Measurements from ENCODE around the gene GALNS. TPM values are rescaled to one million over a fixed set of nuclear protein-coding genes. Genes with fewer than 3 reads are reported as not detected.

GALNS gene
- total RNA-seq, 1 experiment from 2014 or later: 7.4 TPM

DNA sequence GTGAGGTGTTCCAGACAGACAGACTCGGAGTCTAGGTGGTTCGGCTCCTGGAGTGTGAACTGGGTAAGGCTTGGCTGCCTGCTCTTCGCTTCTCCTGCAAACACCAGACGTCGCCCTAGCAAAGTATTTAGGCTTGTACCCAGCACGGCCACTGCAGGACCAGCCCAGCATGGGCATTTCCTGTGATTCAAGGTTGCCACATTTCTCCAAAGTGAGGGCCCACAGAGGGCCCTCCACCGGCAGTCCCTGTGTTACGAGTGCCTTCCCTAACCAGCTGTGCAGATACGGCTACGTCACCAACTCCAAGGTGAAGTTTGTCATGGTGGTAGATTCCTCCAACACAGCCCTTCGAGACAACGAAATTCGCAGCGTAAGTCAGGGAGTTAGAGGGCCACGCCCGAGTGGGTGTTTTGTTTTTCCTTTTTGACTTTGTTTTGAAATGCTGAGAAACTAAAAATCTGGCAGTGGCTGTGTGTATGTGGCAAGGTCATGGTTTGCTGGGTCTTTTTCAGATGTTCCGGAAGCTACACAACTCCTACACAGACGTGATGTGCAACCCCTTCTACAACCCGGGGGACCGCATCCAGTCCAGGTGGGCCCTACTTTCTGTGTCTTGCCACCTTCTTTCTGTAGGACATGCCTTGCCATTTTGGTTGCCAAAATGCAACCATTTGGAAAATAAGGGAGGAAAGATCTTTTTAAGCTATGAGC lies 2.8 kb upstream of the GALNS start:
- DNase-seq (ENCODE audit: low read depth): no peak

DNA sequence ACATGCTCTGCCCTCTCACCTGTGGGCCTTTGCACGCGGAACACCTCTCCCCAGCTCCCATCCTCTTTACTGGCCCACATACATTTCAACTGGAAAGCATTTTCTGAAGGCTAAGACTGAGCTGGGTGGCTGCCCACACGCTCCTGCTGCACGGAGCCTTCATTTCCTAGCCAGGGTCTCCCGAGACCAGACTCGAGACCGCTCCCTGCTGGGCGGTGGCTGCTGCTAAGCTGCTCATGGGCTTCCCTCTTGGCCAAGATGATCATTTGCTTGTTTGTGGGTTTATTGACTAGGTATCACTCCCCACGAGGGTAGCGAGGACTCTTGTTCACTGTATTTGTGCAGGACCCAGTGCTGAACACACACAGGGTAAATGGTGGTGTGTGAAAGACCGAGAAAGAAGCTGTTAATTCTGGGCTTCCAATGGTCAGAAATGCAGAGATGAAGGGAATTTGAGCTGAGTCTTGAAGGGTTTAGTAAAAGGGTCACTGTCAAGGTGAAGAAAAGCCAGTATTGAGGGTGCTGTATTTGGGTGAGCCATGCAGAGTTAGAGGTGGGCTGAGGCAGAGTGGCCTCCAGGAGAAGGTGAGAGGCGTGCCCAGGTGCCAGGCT lies 1.1 kb upstream of the GALNS start:
- peak; percentile 56 for DNase-seq (ENCODE audit: low read depth)

DNA sequence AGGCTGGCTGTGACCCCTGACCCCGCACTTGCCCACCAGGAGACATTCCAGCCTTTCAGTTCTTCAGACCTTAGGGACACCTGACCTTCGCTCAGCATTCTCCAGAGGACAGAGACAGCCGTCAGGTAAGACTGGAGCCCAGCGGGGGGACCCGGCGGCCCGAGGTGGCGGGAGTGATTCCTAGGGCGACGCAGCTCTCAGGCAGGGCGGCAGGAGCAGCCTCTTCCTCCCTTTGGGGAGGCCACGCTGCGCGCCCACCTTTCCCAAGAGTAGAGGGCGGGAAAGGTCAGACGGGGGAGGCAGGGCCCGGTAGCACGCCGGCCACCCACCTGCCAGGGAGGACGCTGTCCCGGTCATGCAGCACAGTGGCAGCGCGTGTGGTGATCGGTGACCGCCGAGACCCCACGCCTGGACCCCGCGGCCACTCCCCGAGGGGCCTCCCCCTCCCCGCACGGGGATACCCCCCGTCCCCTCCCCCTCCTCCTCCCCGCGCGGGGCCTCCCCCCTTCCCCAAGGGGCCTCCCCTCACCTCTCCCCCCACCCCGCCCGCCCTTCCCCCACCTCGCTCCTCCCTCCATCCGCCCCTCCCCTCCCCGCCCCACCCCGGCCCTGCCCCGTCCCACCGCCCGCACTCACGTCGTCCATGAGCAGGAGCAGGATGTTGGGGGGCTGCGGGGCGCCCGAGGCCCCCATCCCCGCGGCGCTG lies 472 bp downstream of the GALNS start:
- no peak for DNase-seq (ENCODE audit: low read depth)

DNA sequence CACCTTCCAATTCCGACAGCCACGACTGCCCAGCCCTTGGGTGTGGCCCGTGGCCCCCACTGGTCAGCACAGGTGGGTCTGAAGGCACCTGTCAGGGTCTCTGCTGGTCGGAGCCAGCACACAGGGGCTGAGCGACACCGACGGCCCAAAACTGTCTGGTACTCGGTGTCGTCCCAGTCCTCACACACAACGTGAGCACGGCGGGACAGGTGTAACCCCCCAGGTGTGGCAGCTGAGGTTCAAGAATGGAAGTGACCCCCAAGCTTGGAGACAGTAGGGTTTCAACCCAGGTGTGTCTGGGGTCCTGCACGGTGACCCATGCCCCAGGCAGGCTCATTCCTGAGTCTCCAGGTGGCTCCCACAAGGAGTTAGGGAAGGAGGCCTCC lies 1.0 kb downstream of the GALNS start:
- no peak for DNase-seq (ENCODE audit: low read depth)

DNA sequence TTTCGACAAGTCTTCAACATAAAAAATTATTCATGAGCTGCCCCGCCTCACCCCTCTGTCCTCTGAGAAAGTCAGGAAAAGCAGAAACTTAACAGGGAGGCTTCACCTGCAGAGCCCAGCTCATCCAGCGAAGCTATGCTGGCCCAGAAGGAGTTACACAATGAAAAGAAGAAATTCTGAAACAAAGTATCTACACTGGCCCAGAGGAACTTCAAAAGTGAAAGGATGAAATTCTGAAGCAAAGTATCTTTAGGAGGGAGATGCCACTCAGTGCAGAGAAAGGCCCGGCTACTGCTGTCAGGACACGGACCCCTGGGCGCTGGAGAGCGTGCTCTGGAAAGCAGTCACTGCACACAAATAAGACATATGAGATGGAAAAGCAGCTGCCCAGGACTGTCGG lies 1.6 kb downstream of the GALNS start:
- no peak for DNase-seq (ENCODE audit: low read depth)

DNA sequence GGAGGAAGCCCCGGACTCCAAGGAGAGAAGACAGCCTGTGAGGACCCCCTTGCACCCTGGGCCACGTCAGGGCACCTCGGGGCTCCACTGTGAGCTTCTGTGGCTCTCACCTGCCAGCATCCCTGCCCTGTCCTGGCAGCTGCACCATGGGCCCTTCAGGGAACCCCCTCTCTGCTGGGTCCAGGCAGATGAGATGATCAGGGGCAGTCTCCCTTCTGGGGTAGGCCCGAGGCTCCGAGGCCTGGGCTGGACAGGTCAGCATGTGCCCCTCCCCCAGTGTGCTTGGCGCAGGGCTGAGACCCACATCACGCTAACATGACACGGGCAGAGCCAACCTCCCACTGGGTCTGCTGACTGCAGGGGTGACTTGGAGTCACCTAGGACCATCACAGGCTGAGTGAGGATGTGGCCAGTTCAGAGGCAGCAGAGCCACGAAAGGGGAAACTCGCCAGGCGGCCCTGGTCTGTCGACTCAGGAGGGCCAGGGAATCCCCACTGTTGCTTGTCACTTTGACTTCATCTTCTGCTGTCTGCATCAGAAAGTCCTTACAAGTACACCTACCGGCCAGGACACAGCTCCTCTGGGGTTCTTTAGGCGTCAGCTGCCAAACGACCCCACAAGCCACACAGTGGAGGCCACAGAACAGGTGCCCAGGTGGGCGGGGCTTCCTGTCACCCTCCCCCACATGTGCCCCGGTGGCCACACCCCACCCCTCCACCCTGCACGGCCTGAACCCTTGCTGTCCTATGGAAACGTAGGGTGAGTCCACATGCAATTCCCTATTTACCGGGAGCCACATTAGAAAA lies 2.2 kb downstream of the GALNS start:
- no peak for DNase-seq (ENCODE audit: low read depth)

DNA sequence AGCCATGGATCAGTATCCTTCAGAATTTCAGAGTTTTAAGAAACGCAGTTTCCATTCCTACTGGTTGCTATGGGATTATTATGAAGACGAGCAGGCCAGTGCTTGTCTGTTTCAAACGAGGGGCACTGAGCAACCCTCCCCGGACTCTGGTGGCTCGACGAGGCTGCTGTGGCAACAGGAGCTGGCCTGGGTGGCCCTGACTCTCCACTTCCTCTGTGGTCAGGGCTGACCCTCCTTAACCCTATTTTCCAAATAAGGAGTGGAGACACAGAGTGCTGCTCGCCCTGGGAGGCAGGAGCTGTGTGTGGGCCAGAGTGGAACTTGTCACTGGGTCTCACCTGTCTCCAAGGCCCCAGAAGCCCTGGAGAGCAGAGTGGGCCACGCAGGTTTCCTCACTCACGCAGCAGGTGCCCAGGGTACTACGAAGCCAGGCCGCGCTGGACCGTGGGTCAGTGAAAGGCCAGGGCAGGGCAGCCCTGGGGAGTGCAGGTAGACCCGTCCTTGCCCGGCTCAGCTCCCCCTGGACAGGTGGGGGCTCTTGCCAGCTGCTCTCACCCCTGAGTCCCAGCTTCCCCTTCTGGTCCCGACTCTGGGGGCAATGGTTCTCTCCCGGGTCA lies 3.3 kb downstream of the GALNS start:
- DNase-seq (ENCODE audit: low read depth): no peak

DNA sequence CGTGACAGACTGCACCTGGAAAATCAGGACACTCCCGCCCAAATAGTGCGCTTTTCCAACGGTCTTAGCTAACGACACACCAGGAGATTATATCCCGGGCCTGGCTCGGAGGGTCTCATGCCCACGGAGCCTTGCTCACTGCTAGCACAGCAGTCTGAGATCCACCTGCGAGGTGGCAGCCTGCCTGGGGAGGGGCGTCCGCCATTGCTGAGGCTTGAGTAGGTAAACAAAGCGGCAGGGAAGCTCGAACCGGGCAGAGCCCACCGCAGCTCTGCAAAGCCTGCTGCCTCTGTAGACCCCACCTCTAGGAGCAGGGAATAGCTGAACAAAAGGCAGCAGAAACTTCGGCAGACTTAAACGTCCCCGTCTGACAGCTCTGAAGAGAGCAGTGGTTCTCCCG lies 5.1 kb downstream of the GALNS start:
- no peak for DNase-seq (ENCODE audit: low read depth)

DNA sequence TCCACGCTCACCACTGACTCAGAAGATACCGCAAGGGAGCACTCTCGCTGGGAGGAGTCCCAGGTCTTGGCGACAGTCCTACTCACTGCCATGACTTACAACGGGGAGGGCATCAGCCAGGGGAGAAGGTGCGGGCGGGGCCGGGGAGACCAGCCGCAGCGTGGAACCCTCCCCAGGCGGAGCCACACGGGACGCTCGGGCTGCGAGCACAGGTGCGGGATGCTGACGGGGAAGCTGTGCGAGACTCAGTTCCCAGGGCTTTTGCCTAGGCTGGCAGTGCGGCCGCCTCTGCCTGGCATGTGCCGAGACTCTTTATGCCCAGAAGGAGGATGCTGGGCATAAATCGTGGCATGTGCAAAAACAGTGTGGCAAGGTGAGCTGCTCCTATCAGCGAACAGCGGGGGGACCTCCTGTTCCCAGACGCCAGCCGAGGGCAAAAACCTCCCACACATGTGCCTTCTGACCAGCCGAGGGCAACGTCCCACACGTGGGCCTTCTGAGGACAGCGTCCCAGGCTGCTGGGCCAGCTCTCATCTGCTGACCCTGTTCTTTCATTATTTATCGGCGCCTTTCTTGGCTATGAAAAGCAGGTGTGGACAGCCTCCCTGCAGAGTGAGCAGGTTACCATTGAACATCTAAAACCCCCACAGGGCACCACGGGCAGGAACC lies 6.1 kb downstream of the GALNS start:
- DNase-seq (ENCODE audit: low read depth): no peak

DNA sequence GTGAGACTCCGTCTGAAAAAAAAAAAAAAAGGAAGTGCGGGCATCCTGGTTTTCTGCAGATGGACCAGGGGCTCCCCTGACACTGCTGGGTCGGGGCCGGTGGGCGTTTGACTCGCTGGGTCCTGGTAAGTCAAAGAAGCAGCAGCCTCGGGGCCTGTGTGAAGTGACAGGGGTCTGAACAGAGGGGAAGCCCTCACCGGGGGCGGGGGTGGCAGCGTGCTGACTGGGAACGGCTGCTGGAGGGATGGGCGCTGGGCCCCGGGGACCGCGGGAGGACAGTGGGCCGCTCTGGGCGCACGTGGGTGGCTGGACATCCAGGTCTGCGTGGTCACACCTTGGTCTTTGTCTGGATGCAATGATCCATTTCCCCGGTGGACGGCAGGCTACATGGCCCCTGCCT lies 8.2 kb downstream of the GALNS start:
- DNase-seq (ENCODE audit: low read depth): no peak

DNA sequence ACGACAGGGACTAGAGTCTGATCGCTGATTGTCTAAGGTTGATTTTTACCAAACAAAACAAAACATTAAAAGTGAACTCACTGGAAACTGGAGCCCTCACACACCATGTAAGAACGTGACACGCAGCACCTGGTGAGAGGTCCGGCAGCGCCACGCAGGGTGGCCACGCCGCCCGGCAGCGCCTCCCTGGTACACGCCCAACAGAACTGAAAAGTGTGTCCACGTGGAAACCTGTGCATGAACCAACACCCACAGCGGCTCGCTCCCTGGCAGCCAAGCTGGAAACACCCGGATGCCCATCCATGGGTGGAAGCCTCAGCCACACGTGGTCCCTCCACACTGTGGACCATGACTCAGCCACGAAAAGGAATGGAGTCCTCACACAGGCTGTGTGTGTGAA lies 9.1 kb downstream of the GALNS start:
- DNase-seq (ENCODE audit: low read depth): no peak

DNA sequence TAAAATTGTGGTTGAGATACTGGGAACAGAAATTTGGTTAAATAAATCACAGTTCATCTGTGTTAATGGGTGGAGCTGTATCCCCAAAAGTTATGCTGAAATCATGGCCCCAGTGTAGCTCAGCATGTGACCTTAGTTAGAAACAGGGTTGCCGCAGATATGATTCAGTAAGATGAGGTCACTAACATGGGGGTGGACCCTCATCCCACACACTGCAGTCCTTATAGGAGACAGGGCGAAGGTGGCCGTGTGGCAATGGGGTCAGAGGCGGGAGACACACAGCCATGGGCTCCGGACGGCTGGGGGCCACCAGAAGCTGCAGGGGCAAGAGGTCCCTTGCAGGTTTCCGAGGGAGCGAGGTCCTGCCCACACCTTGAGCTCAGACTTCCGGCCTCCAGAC lies 10.7 kb downstream of the GALNS start:
- no peak for DNase-seq (ENCODE audit: low read depth)

DNA sequence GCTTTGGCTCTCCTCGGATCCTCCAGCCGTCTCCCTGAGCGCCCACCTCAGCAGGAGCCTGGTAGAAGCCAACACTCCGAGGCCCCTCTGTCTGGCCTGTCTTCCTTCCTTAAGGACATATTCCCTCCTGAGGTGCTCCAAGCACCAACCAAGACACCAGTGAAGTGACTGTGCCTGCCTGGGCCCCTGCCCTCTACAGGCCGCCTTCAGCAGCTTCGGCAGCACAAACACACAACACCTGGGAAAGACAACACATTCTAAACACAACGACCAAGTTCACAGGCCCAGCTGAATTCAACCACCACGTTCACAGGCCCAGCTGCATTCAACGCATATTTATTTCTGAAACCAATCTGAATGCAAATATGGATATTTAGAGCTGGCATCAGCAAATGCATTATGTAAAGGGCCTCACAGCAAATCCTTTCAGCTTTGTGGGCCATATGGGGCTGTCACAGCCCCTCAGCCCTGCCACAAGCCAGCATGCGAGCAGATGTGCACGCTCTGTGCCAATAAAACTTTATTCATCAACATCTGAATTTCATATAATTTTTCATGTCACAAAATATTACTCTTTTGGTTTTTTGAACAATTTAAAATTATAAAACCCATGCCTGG lies 12.2 kb downstream of the GALNS start:
- DNase-seq (ENCODE audit: low read depth): no peak

DNA sequence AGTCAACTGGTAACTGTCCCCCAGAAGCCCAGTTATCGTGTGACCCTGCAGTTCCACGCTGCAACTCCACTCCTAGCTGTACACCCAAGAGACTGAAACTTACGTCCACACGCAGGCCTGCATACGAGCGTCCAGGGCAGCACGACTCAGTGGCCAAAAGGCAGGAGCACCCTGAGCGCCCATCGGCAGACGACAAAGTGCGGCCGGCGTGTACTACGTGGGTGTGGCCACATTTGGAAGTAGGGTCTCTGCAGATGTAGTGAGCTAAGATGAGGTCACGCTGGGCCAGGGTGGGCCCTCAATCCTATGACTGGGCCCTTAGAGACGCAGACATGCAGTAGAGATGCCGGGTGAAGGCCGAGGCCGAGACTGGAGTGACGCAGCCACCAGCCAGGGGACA lies 13.5 kb downstream of the GALNS start:
- DNase-seq (ENCODE audit: low read depth): no peak

DNA sequence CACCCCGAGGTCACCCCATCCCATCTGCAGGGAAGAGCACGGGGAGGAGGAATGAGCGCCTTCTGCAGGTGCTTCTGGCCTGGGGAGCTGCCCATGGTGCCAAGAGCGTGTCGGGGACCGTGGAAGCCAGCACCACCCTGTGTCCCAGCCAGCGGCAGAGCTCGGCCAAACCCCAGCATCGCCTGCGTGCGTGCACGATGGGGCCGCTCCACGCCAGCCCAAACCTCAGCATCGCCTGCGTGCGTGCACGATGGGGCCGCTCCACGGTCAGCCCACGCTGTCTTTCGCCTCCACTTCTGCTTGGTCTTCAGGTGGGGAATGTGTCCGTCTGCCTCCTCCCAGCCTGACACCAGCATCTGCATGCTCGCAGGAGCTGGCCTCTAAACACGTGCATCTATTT lies 13.9 kb downstream of the GALNS start:
- DNase-seq (ENCODE audit: low read depth): no peak

DNA sequence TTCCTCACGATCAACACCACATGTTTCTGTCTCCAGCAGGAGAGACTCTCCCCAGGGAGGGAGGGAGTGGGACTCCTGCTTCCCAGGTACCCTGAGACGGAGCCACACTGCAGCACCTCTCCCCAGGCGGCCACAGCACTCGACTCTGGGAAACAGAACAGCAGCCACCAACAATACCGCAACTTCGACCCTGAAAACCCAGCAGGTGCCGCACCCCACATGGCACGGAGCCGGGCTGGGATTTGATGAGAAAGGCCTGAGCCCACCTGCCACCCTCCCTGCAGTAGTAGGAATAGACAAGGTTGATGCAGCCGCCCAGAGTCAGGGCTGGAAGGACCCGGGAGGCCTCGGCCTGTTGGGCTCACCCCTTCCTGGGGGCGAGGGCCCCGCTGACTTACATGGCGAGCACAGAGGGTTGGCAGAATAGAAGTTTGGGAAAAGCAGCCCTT lies 14.4 kb downstream of the GALNS start:
- DNase-seq (ENCODE audit: low read depth): no peak

DNA sequence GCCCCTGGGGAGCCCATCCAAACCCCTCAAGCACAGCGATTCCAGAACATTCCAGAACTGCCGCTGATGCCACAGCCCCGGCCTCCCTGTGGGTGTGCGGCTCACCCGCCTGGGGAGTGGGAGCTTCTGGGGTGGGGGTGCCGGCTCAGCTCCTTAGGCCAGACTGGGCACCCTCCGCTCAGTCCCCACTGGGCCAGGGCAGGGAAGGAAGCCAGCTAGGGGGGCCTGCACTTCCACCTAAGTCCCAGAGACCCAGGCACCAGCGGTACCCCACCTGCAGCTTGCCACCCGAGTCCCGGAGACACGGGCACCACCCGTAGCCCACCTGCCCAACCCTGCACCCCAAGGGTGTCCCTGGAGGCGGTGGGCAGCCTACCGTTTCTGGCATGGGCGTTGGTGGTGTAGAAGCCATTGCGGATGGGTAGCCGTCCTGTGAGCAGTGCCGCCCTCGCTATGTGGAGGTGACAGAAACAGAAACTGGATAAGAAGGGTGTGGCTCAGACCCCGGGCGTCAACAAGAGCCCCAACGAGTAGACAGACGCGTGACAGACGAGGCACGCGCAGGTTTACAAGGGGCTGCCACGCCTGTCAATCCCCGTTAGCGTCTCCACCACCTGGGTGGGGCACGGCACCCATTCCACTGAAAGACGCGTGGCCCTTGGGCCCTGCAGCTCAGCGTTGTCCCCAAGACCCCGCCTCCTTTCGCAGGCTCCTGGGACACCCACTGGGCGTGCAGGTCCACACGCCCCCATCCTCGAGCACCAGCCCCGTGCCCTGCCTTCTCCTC lies 15.0 kb downstream of the GALNS start:
- DNase-seq (ENCODE audit: low read depth): no peak

DNA sequence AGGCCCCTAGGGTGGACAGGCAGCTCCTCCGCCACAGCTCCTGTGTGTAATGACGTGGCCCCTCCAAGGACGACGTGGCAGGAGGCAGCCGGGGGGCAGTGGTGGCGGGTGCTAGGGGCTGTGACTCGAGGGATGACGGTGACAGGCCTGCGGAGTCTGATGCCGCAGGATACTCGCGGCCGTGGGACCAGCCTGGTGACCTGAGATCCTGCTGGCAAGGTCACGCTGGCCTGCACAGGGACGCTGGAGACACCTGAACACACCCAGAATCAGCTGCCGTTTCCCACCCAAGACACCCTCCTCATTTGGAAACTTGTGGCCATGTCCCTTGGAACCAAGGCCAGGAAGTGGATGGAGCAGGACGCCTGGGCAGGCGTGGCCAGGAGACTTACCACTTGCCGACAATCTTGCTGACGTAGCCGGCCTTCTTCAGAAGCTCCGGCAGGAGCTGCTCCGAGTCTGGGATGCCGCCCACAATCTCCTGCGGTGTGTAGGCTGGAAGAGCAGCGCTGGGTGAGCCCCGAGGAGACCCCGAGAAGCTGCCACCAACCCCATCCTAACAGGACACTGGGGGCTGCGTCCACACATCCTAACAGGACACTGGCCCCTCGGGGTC lies 16.0 kb downstream of the GALNS start:
- DNase-seq (ENCODE audit: low read depth): no peak
